Brain microvascular endothelial cell (primary cell): ENCODE data around the gene THRB.

Experiments
- DNase-seq: peaks from one replicate; pipeline ENCODE4 v3.0.0-alpha.2; 2020
- H3K27ac ChIP-seq: fragments of 250-450 bp; sonication (Bioruptor Pico); 2 replicates; pipeline ENCODE4 v1.5.1; 2020; ENCODE audit warnings: mild to moderate bottlenecking, moderate library complexity
- H3K27me3 ChIP-seq: fragments of 250-450 bp; sonication (Bioruptor Pico); replicated peaks from 2 replicates; pipeline ENCODE4 v1.5.1; 2020; ENCODE audit warnings: mild to moderate bottlenecking
- H3K36me3 ChIP-seq: fragments of 250-450 bp; sonication (Bioruptor Pico); replicated peaks from 2 replicates; pipeline ENCODE4 v1.5.1; 2020; ENCODE audit warnings: mild to moderate bottlenecking
- H3K4me3 ChIP-seq: 2 replicates; pipeline ENCODE4 v1.5.1; 2011; ENCODE audit warnings: low read depth, mild to moderate bottlenecking, control low read depth, low read length, moderate library complexity
- CTCF ChIP-seq: IDR thresholded peaks from 2 replicates; pipeline ENCODE4 v1.5.1; 2011; ENCODE audit warnings: low read depth, mild to moderate bottlenecking, moderate library complexity, low read length, control low read depth, inconsistent platforms; ENCODE audit errors: missing control alignments
- in situ Hi-C: cut with HindIII; loops from 2 replicates; pipeline ENCODE4 v1.10.0; 2017; ENCODE audit warnings: low sequenced_read_pairs, low pct_ligation_motif_present

THRB gene

GRCh38 chr3:24315971-24316370, 178.7 kb downstream of the THRB start:
- H3K27ac ChIP-seq = no peak overlapping the region
- no peaks in the 10 kb centered on the region for H3K27me3 ChIP-seq
- no peak overlapping the region for H3K4me3 ChIP-seq
- TF ChIP-seq CTCF = no peak
- no peaks in the 10 kb centered on the region for H3K36me3 ChIP-seq
- no peak for DNase-seq
- in situ Hi-C loops = no loop called here

- no peak for DNase-seq
- no peak for TF ChIP-seq CTCF
- Histone ChIP-seq H3K36me3 (no peaks in the 10 kb centered on the region), H3K27me3 (no peaks in the 10 kb centered on the region), H3K27ac (no peak overlapping the region), H3K4me3 (no peak overlapping the region)
- in situ Hi-C loops = no loop called here
Observed at GRCh38 chr3:24315356-24315755, 179.3 kb downstream of the THRB start.

- in situ Hi-C loops = no loop called here
- Histone ChIP-seq H3K36me3 (no peaks in the 10 kb centered on the region), H3K27ac (no peak overlapping the region), H3K27me3 (no peaks in the 10 kb centered on the region), H3K4me3 (no peak overlapping the region)
- no peak for DNase-seq
- no peak for TF ChIP-seq CTCF
Observed at GRCh38 chr3:24311881-24312280, 182.8 kb downstream of the THRB start.

GRCh38 chr3:24310887-24311286, 183.8 kb downstream of the THRB start:
- in situ Hi-C loops = no loop called here
- Histone ChIP-seq H3K36me3 (no peaks in the 10 kb centered on the region), H3K4me3 (no peak overlapping the region), H3K27ac (no peak overlapping the region), H3K27me3 (no peaks in the 10 kb centered on the region)
- no peak for TF ChIP-seq CTCF
- DNase-seq = no peak

GRCh38 chr3:24306518-24306917, 188.1 kb downstream of the THRB start:
- Histone ChIP-seq H3K36me3 (no peaks in the 10 kb centered on the region), H3K27ac (no peak overlapping the region), H3K4me3 (no peak overlapping the region), H3K27me3 (no peaks in the 10 kb centered on the region)
- TF ChIP-seq CTCF = no peak
- in situ Hi-C loops = no loop called here
- DNase-seq = no peak

- in situ Hi-C loops = no loop called here
- DNase-seq = no peak
- no peak for TF ChIP-seq CTCF
Observed at GRCh38 chr3:24305795-24306467, 188.7 kb downstream of the THRB start.

More at GRCh38 chr3:24305795-24306467, 188.7 kb downstream of the THRB start:
- Histone ChIP-seq H3K36me3 (no peaks in the 10 kb centered on the region), H3K27ac (no peak overlapping the region), H3K4me3 (no peak overlapping the region), H3K27me3 (no peaks in the 10 kb centered on the region)
